Small intestine (tissue), 7 donors: ENCODE data around the gene TMED7. TPM values are rescaled to one million over a fixed set of nuclear protein-coding genes. Genes with fewer than 3 reads are reported as not detected.

ENCODE experiments used
- DNase-seq, 2 donors: peaks; one replicate each; pipeline versions ENCODE4 v3.0.0 to v3.0.0-alpha.2; 2013
- FAIRE-seq: peaks from 2 replicates; lab custom pipeline; 2012; peaks lifted over from hg19 to GRCh38; lab: Jason Lieb, UNC
- H3K27ac ChIP-seq, 3 donors: one replicate each; pipeline ENCODE4 v1.5.1; 2013; ENCODE audit warnings: low read length in 2 of 3, mild to moderate bottlenecking in 2 of 3, control low read depth in 1 of 3, inconsistent platforms in 1 of 3, low read depth in 1 of 3, moderate library complexity in 1 of 3
- H3K27me3 ChIP-seq, 3 donors: one replicate each; pipeline ENCODE4 v1.6.1; 2013; ENCODE audit warnings: low read length in 3 of 3, inconsistent platforms in 1 of 3; ENCODE audit not compliant: control insufficient read depth in 3 of 3, insufficient read depth in 3 of 3
- H3K36me3 ChIP-seq, 3 donors: one replicate each; pipeline ENCODE4 v1.6.1; 2013; ENCODE audit warnings: low read length in 3 of 3, inconsistent platforms in 1 of 3, low read depth in 1 of 3, mild to moderate bottlenecking in 1 of 3, moderate library complexity in 1 of 3; ENCODE audit not compliant: control insufficient read depth in 3 of 3, insufficient read depth in 2 of 3
- H3K4me1 ChIP-seq, 3 donors: one replicate each; pipeline ENCODE4 v1.6.1; 2013; ENCODE audit warnings: low read length in 2 of 3, inconsistent platforms in 1 of 3, low read depth in 1 of 3, mild to moderate bottlenecking in 1 of 3, moderate library complexity in 1 of 3; ENCODE audit not compliant: control insufficient read depth in 3 of 3, insufficient read depth in 2 of 3
- H3K4me3 ChIP-seq, 3 donors: one replicate each; pipeline ENCODE4 v1.5.1; 2013; ENCODE audit warnings: low read length in 3 of 3, control low read depth in 1 of 3, inconsistent platforms in 1 of 3, low read depth in 1 of 3, mild to moderate bottlenecking in 1 of 3, moderate library complexity in 1 of 3
- H3K9me3 ChIP-seq, 2 donors: one replicate each; pipeline ENCODE4 v1.6.1; 2013; ENCODE audit warnings: low read depth in 1 of 2, low read length in 1 of 2; ENCODE audit not compliant: control insufficient read depth in 2 of 2, insufficient read depth in 1 of 2
- WGBS, 3 donors: extraction: QIAGEN DNeasy Blood & Tissue Kit; methylation state at CpG; one replicate each; pipeline ENCODE4 v1.1.7; 2013; 5-methylcytosine and 5-hydroxymethylcytosine counted together
- polyA plus RNA-seq, 4 donors: library from polyadenylated mRNA; stranded (reverse) in 3 of 4; unstranded in 1 of 4; fragments of 200-250 nt in 3 of 4; fragments of 120-200 nt in 1 of 4; gene quantifications; one replicate each; pipeline versions ENCODE4 v1.2.1 to v1.2.3, GENCODE V29; 2013
- donor health status: healthy with polysubstance abuse.
- donor health status: control.
- donor health status: control.
- donor health status: Bipolar disorder and iron deficiency.
- donor health status: healthy.

TMED7 gene
- polyA plus RNA-seq, 4 donors = 12.7 to 128 (median 25.7) TPM

- no peak for DNase-seq
- Histone ChIP-seq H3K4me1 (no peaks in the 10 kb centered on the region), H3K36me3 (no peaks in the 10 kb centered on the region), H3K9me3 (no peaks in the 10 kb centered on the region), H3K27me3 (peaks cover 0 to 4% (median 0%) of the 10 kb centered on the region in 3 donors), H3K27ac (no peak overlapping the region), H3K4me3 (no peak overlapping the region)
- WGBS, 3 donors = 86 to 88% (median 86%) methylated on average over 1 of the region's 1 CpG
- no peak for FAIRE-seq
These were observed 16.1 kb upstream of the TMED7 start for GRCh38 chr5:115641948-115642347.

- Histone ChIP-seq H3K27me3 (peaks cover 0 to 4% (median 0%) of the 10 kb centered on the region in 3 donors), H3K4me1 (no peaks in the 10 kb centered on the region), H3K36me3 (no peaks in the 10 kb centered on the region), H3K27ac (no peak overlapping the region), H3K4me3 (no peak overlapping the region), H3K9me3 (no peaks in the 10 kb centered on the region)
- FAIRE-seq (no peak), DNase-seq (no peak)
- 77 to 91% (median 88%) methylated on average over 2 of the region's 2 CpGs for WGBS, 3 donors
These were observed 14.4 kb upstream of the TMED7 start for GRCh38 chr5:115640274-115640673.

- Histone ChIP-seq H3K27me3 (peaks cover 0 to 4% (median 0%) of the 10 kb centered on the region in 3 donors), H3K27ac (no peak overlapping the region), H3K36me3 (no peaks in the 10 kb centered on the region), H3K9me3 (no peaks in the 10 kb centered on the region), H3K4me1 (no peaks in the 10 kb centered on the region), H3K4me3 (no peak overlapping the region)
- 42 to 80% (median 74%) methylated on average over 1 of the region's 1 CpG for WGBS, 3 donors
- no peak for FAIRE-seq
- DNase-seq = no peak
These were observed 13.5 kb upstream of the TMED7 start for GRCh38 chr5:115639377-115639776.

GRCh38 chr5:115637507-115637906, 11.7 kb upstream of the TMED7 start:
- no peaks in the 10 kb centered on the region for H3K9me3 ChIP-seq
- whole genome bisulfite sequencing, 3 donors = 76 to 84% (median 81%) methylated on average over 4 of the region's 4 CpGs
- FAIRE-seq (no peak), DNase-seq (no peak)
- peaks cover 0 to 3% (median 2%) of the 10 kb centered on the region in 3 donors for H3K4me1 ChIP-seq
- no peak overlapping the region for H3K27ac ChIP-seq
- H3K27me3 ChIP-seq = peaks cover 0 to 4% (median 0%) of the 10 kb centered on the region in 3 donors
- H3K4me3 ChIP-seq = no peak overlapping the region
- no peaks in the 10 kb centered on the region for H3K36me3 ChIP-seq

GRCh38 chr5:115636008-115636407, 10.2 kb upstream of the TMED7 start:
- Histone ChIP-seq H3K27me3 (peaks cover 0 to 4% (median 0%) of the 10 kb centered on the region in 3 donors), H3K9me3 (no peaks in the 10 kb centered on the region), H3K4me1 (peaks cover 0 to 3% (median 2%) of the 10 kb centered on the region in 3 donors), H3K36me3 (no peaks in the 10 kb centered on the region), H3K27ac (no peak overlapping the region), H3K4me3 (no peak overlapping the region)
- 50 to 65% (median 52%) methylated on average over 1 of the region's 1 CpG for WGBS, 3 donors
- FAIRE-seq = no peak
- no peak for DNase-seq

- FAIRE-seq = peak; percentile 98
- H3K9me3 ChIP-seq = no peaks in the 10 kb centered on the region
- no peaks in the 10 kb centered on the region for H3K27me3 ChIP-seq
- DNase-seq = peak; percentile 92 to 93
- H3K4me3 ChIP-seq = peak overlapping the region in 2 of 3 donors; percentile 34 to 39
- H3K4me1 ChIP-seq = peaks cover 0 to 3% (median 2%) of the 10 kb centered on the region in 3 donors
- WGBS, 3 donors = 0 to 5% (median 1%) methylated on average over 8 of the region's 8 CpGs
- H3K36me3 ChIP-seq = no peaks in the 10 kb centered on the region
- peak overlapping the region in 2 of 3 donors; percentile 83 to 85 for H3K27ac ChIP-seq
These were observed 8.7 kb upstream of the TMED7 start for GRCh38 chr5:115634343-115635132.

GRCh38 chr5:115629903-115630302, 4.1 kb upstream of the TMED7 start:
- Histone ChIP-seq H3K36me3 (no peaks in the 10 kb centered on the region), H3K9me3 (no peaks in the 10 kb centered on the region), H3K27me3 (no peaks in the 10 kb centered on the region), H3K4me3 (no peak overlapping the region), H3K27ac (no peak overlapping the region), H3K4me1 (peaks cover 0 to 3% (median 2%) of the 10 kb centered on the region in 3 donors)
- no peak for FAIRE-seq
- 89 to 100% (median 94%) methylated on average over 1 of the region's 1 CpG for WGBS, 3 donors
- DNase-seq = no peak

- no peak for FAIRE-seq
- 85 to 93% (median 90%) methylated on average over 5 of the region's 5 CpGs for WGBS, 3 donors
These were observed 1.5 kb upstream of the TMED7 start for GRCh38 chr5:115627295-115627865.

More at GRCh38 chr5:115627295-115627865, 1.5 kb upstream of the TMED7 start:
- Histone ChIP-seq H3K4me3 (no peak overlapping the region), H3K9me3 (no peaks in the 10 kb centered on the region), H3K27ac (no peak overlapping the region), H3K36me3 (no peaks in the 10 kb centered on the region), H3K4me1 (peaks cover 1 to 17% (median 13%) of the 10 kb centered on the region in 3 donors), H3K27me3 (no peaks in the 10 kb centered on the region)
- DNase-seq = no peak
